WTC11 (cell line): ENCODE measurements around the gene ZCCHC2. TPM values are rescaled to one million over a fixed set of nuclear protein-coding genes. Genes with fewer than 3 reads are reported as not detected.

Experiments used
- AFF4 ChIP-seq: sonication (generic); formaldehyde crosslinking; IDR thresholded peaks from 2 replicates; pipeline ENCODE4 v1.8.1; 2023; ENCODE audit warnings: mild to moderate bottlenecking, missing genetic modification reagents, borderline replicate concordance
- ATF3 ChIP-seq: sonication (generic); formaldehyde crosslinking; conservative IDR thresholded peaks from 2 replicates; pipeline ENCODE4 v1.8.1; 2022; ENCODE audit warnings: mild to moderate bottlenecking, missing genetic modification reagents
- CDX4 ChIP-seq: fragments of 250-450 bp; sonication (Bioruptor Pico); IDR thresholded peaks from 2 replicates; pipeline ENCODE4 v1.9.0; 2021; ENCODE audit warnings: moderate library complexity, mild to moderate bottlenecking, inconsistent platforms, borderline replicate concordance
- CREB1 ChIP-seq: sonication (generic); formaldehyde crosslinking; IDR thresholded peaks from 2 replicates; pipeline ENCODE4 v1.8.0; 2023; ENCODE audit warnings: mild to moderate bottlenecking, missing genetic modification reagents
- CREM ChIP-seq: sonication (generic); formaldehyde crosslinking; IDR thresholded peaks from 2 replicates; pipeline ENCODE4 v1.8.1; 2022; ENCODE audit warnings: mild to moderate bottlenecking, missing genetic modification reagents, moderate library complexity
- FOXK1 ChIP-seq: sonication (generic); formaldehyde crosslinking; IDR thresholded peaks from 2 replicates; pipeline ENCODE4 v1.8.0; 2022; ENCODE audit warnings: mild to moderate bottlenecking, moderate library complexity, missing genetic modification reagents
- FOXP1 ChIP-seq: sonication (generic); formaldehyde crosslinking; IDR thresholded peaks from 2 replicates; pipeline ENCODE4 v1.8.0; 2022; ENCODE audit warnings: missing genetic modification reagents, mild to moderate bottlenecking, moderate library complexity, borderline replicate concordance
- FOXP4 ChIP-seq: sonication (generic); formaldehyde crosslinking; IDR thresholded peaks from 2 replicates; pipeline ENCODE4 v1.8.0; 2022; ENCODE audit warnings: mild to moderate bottlenecking, missing genetic modification reagents
- GABPB1 ChIP-seq: sonication (generic); formaldehyde crosslinking; IDR thresholded peaks from 2 replicates; pipeline ENCODE4 v1.8.1; 2023; ENCODE audit warnings: mild to moderate bottlenecking, missing genetic modification reagents
- MYBL2 ChIP-seq: sonication (generic); formaldehyde crosslinking; IDR thresholded peaks from 2 replicates; pipeline ENCODE4 v1.8.1; 2023; ENCODE audit warnings: mild to moderate bottlenecking, moderate library complexity, missing genetic modification reagents
- NFYB ChIP-seq: sonication (generic); formaldehyde crosslinking; conservative IDR thresholded peaks from 2 replicates; pipeline ENCODE4 v1.8.0; 2022; ENCODE audit warnings: low read depth, missing genetic modification reagents
- SMAD3 ChIP-seq: sonication (generic); formaldehyde crosslinking; IDR thresholded peaks from 2 replicates; pipeline ENCODE4 v1.8.0; 2022; ENCODE audit warnings: missing genetic modification reagents, mild to moderate bottlenecking, borderline replicate concordance
- TCF7 ChIP-seq: sonication (generic); formaldehyde crosslinking; IDR thresholded peaks from 2 replicates; pipeline ENCODE4 v1.8.0; 2022; ENCODE audit warnings: mild to moderate bottlenecking, low read depth, missing genetic modification reagents, moderate library complexity
- TEAD1 ChIP-seq: sonication (generic); formaldehyde crosslinking; IDR thresholded peaks from 2 replicates; pipeline ENCODE4 v1.8.0; 2022; ENCODE audit warnings: mild to moderate bottlenecking, missing genetic modification reagents
- TP53 ChIP-seq: sonication (generic); formaldehyde crosslinking; IDR thresholded peaks from 2 replicates; pipeline ENCODE4 v1.8.1; 2023; ENCODE audit warnings: mild to moderate bottlenecking, missing genetic modification reagents
- USF1 ChIP-seq: sonication (generic); formaldehyde crosslinking; IDR thresholded peaks from 2 replicates; pipeline ENCODE4 v1.8.0; 2022; ENCODE audit warnings: mild to moderate bottlenecking, missing genetic modification reagents
- ZNF138 ChIP-seq: sonication (generic); formaldehyde crosslinking; conservative IDR thresholded peaks from 2 replicates; pipeline ENCODE4 v1.8.1; 2022; ENCODE audit warnings: mild to moderate bottlenecking, moderate library complexity, missing genetic modification reagents
- ZNF232 ChIP-seq: sonication (generic); formaldehyde crosslinking; IDR thresholded peaks from 2 replicates; pipeline ENCODE4 v1.8.0; 2022; ENCODE audit warnings: mild to moderate bottlenecking, missing genetic modification reagents
- total RNA-seq: library from RNA; stranded (reverse); gene quantifications from 3 replicates; pipeline ENCODE4 v1.2.3, GENCODE V29; 2021
- TF ChIP-seq, protein P1 (sequence below): sonication (generic); formaldehyde crosslinking; IDR thresholded peaks from 2 replicates; pipeline ENCODE4 v1.8.1; 2022; ENCODE audit warnings: low read depth, mild to moderate bottlenecking, moderate library complexity, missing genetic modification reagents, borderline replicate concordance
- TF ChIP-seq, protein P2 (sequence below): sonication (generic); formaldehyde crosslinking; IDR thresholded peaks from 2 replicates; pipeline ENCODE4 v1.8.0; 2023; ENCODE audit warnings: missing genetic modification reagents

Gene ZCCHC2
- total RNA-seq, 1 experiment from 2014 or later = 18.8 TPM

GRCh38 chr18:62522504-62523254 lies at the start of gene ZCCHC2 (continued):
- TF ChIP-seq AFF4 (CRISPR knock-in tag) (peak; percentile 83; the same call in 1 of the 2 replicates), MYBL2 (CRISPR knock-in tag) (no peak), GABPB1 (peak; percentile 77; the same call in 1 of the 2 replicates), CREM (CRISPR knock-in tag) (peak; percentile 87; the same call in 1 of the 2 replicates), CREB1 (CRISPR knock-in tag) (peak; percentile 89), FOXP4 (CRISPR knock-in tag) (peak; percentile 79; the same call in 1 of the 2 replicates), TP53 (CRISPR knock-in tag) (peak; percentile 64; the same call in 1 of the 2 replicates), TCF7 (0 out of 2 replicates have a peak, but pooled peaks have one; percentile 34), ZNF232 (CRISPR knock-in tag) (no peak), USF1 (CRISPR knock-in tag) (peak; percentile 73), ZNF138 (CRISPR knock-in tag) (0 out of 2 replicates have a peak, but pooled peaks have one; percentile 9), NFYB (CRISPR knock-in tag) (peak; percentile 36), TEAD1 (peak; percentile 69; the same call in 1 of the 2 replicates), ATF3 (no peak), CDX4 (CRISPR knock-in tag) (no peak), SMAD3 (0 out of 2 replicates have a peak, but pooled peaks have one; percentile 10), FOXP1 (CRISPR knock-in tag) (peak; percentile 69), FOXK1 (CRISPR knock-in tag) (0 out of 2 replicates have a peak, but pooled peaks have one; percentile 74)
- TF ChIP-seq, protein P1, sequence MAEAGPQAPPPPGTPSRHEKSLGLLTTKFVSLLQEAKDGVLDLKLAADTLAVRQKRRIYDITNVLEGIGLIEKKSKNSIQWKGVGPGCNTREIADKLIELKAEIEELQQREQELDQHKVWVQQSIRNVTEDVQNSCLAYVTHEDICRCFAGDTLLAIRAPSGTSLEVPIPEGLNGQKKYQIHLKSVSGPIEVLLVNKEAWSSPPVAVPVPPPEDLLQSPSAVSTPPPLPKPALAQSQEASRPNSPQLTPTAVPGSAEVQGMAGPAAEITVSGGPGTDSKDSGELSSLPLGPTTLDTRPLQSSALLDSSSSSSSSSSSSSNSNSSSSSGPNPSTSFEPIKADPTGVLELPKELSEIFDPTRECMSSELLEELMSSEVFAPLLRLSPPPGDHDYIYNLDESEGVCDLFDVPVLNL (CRISPR knock-in tag) = no peak
- TF ChIP-seq, protein P2, sequence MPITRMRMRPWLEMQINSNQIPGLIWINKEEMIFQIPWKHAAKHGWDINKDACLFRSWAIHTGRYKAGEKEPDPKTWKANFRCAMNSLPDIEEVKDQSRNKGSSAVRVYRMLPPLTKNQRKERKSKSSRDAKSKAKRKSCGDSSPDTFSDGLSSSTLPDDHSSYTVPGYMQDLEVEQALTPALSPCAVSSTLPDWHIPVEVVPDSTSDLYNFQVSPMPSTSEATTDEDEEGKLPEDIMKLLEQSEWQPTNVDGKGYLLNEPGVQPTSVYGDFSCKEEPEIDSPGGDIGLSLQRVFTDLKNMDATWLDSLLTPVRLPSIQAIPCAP (CRISPR knock-in tag) = peak; percentile 75; the same call in 1 of the 2 replicates
- TF ChIP-seq, all 79 proteins: peak for 27
